NCI-H1417 (cell line): ENCODE data around the gene MCM3.

Experiments
- DNase-seq, 3 experiments: peaks; one replicate each; lab custom pipeline; 2025; lab: John Stamatoyannopoulos, UW

The MCM3 gene

DNA sequence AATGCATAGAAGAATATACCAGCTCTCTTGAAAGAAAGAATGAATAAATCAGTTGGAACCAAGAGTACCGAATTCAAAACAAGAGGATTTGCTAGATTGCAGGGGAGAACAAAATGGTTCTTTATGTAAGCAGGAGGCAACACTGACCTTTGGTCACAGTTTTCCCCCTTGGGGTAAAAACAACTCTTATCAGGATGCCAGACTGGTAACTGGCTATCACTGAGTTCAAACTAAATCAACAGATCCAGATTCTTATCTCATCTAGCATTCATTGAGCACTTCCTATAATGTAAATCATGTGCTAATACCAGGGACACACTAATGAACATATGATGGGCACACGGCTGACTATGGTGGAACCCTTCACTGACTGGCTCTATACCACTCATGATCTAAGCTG, 35.5 kb downstream of the MCM3 start:
- DNase-seq = no peak

DNA sequence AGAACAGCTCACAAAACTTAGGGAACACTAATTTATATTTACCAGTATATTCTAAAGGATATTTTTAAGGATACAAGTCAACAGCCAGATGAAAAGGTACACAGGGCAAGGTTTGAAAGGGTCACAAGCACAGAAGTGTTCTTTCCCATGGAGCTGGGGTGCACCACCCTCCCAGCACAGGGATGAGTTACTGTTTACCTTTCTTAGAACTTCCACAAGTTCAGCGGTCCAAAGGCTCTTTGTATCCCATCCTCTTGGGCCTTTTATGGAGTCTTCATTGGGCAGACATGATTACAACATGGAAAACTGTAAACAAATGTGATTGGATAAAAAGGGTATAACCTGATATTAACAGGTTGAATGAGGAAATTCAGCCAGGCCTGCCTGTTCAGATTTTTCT, 39.1 kb downstream of the MCM3 start:
- no peak for DNase-seq

DNA sequence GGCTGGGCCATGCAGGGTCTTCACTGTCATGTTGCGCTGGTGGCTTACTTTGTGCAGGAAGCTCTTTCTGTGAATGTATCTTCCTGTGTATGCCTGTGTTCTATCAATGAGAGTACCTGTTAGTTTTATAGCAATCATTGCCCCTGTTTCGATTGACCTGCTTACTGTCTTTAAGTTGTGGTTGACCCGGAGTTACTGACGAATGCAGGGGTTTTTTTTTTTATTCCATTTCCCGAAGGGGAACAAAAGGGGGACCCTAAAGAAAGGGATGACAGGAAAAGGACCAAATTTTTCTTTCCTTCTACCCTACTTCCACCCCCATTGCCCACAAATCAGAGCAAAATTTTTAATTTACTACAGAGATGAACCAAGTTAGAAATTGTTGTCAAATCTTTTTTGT, 40.1 kb downstream of the MCM3 start, which contains the start of gene IL17F:
IL17F (minus strand) TSS at position 101 of the 400 bp plus-strand sequence; CDS start at position 30, 71 bp downstream.
- DNase-seq = no peak

DNA sequence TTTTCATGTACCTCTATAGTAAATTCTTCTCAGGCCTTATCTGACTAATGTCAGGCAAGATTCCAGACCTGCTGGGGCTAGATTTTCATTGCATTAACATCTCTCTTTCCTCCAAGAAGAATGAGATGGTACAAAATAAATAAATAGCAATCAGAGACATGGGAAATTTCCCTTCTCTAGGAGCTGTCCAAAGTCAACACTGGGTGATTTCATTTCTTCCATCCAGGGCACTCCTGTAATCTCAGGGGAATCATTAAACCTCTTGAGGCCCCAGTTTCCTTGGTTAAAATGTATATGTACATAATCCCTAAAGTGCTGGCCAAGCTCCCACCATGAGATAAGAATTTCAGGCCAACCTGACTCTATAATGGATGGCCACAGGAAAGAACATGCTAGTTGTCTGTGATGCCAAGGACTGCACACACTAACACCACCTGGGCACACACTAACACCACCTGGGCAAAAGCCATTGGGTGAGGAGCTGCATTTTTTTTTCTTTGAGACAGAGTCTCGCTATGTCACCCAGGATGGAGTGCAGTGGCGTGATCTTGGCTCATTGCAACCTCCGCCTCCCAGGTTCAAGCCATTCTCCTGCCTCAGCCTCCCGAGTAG, 41.2 kb downstream of the MCM3 start:
- DNase-seq = peak in 2 of 3 experiments; percentile 11 to 31

DNA sequence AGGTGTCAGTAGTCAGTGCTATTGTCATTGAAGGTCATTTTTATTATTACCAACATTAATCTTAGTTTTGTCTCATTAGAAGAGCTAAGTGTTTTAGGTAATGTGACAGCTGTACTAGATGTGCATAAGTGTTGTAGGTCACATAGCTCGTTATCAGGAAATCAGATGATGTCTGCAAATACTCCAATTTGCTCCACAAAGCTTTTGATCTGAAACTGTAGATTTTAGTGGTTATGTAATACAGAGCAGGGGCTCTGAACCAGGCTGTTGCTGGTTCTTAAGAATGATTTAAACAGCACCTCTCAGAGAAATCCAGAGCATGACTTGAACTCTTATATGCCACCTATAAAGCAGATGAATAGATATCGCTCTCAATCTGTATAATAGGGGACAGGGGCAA, 42.7 kb downstream of the MCM3 start:
- peak in 1 of 3 experiments; percentile 25 for DNase-seq

DNA sequence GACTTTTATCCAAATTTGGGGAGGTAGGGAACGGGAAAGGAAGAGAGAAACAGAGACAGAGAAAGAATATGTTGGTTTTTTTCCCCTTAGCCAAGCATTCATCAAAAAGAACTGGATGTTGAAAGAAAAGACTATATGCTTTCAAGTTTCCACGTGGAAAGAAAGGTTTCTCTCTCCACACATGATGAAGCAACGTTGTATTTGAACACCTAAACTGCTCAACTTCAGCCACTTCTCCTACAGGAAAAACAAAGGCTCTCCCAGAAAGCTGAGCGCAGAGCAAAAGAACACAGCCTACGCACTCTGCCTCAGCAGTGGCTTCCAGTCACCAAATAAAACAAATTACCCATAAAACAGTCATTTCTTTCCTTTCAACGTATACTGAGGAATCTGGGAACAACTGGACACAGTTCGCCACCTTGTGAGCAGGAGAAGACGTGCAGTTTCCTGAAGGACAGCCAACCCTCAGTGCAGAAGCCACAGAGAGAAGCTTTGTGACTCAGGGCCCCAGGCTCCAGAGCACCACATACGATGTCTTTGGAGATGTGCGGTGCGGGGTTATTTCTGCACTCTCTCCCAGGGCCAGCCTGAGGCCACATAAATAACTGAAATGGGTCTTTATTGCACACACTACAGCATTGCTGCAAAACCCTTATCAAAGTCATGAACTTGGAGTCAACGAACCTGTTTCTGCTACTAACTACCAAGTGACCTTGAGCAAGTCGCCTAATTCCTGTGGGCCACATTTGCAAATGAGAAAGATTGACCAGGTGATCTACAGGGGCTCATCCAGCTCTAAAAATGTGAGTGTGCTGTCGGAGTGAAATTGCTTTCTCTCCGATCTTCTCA, 50.3 kb downstream of the MCM3 start:
- DNase-seq = peak; percentile 18 to 80 (median 31)

DNA sequence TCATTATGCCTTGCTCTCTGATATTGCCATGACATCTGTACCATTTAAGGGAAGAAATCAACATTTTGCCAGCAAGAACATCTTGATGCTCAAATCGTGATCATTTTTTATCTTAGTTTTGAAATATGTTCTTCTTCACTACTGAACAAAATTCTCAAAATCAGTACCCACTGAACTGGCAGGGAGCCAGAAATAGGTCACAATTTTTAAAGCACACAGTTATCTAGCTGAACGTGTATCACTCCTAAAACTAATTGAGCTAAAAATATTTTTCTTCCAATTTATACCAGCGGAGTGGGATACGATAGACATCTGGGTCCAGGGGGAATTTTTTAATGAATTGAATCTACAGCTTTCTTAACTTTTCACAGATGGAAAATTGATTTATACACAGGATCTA, 51.5 kb downstream of the MCM3 start:
- DNase-seq = peak in 1 of 3 experiments; percentile 25

DNA sequence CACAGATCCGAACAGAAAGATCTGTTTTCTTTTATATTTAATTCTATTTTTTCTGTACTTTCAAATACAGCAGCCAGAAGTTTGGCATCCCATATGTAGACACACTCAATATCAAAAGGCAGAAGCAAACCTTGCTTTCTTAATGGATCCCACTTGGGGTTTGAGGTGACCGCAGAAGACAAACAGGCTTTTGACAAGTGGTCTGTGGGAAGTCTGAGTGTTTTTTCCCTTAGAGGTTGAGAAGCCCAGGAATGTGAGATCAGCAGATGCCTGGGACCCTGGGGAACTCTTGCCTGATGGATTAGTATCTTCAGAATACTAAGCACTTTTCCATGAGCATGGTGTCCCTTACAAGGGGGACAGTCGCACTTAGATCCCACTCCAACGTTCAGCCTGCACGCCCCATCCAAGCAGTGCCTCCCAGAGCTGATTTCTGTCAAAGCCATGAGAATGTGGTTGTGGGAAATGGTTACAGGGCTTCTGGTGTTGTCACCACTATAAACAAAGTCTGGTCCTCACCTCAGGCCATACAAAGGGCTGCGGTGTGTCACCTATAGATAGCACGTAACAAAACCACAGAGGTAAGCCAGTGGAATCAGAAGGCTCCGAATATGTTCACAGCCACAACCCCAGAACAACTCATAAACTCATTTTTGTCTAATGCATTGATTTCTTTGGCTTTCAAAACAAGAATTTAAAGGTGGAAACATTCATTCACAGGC, 53.0 kb downstream of the MCM3 start:
- DNase-seq = peak in 1 of 3 experiments; percentile 62

DNA sequence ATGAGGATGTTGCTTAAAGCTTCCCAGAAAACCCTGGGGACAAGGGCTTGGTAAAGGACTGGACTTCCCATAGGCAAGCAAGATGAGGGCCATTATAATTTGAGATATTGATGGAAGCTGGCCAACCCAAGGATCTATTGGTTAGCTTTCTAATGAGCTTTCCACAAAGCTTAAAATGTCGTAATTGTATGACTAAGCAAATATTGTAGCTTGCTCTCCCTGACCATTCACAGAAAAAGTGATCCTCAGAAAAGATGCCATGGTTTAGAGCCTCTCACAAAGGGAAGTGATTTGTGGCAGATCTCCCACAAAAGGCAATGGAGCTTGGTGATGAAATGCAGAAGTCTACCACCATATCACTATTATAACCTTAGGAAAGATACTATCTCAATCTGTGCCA, 53.9 kb downstream of the MCM3 start:
- DNase-seq = no peak

DNA sequence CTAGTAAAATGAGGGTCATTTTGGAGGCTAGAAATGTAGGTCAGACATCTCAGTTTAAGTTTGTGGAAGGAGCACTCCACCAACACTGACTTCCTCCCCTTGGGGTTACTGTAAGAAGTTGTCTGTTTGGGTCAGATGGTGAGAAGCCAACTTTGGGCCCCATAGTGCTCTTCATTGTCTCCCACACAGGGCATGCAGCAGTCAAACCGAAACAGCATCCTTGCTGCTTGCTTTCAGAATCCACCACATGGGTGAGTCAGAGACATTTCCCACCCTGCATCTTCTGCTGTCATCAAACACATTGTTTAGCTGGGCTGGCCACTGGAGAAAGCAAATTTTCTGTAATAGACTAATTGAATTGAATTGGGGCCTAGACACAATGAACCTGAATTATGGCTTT, 57.0 kb downstream of the MCM3 start:
- no peak for DNase-seq

DNA sequence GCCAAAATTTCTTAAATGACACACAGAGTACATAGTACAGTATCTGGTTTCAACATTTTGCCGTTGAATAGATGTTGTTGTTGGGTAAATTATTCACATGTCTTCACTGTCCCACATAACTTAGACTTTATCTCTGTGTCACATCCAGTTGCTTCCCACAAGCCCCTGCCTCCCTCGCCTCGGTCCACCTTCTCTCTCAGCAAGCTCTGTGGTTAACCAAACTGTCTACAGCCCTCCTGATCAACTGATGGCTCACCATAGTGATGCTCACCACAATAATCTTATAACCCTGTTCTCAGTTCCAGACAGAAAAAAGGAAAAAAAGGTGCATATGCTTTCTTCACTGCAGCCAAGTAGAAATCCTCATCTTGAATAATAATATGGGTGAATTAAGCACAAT, 63.2 kb downstream of the MCM3 start:
- no peak for DNase-seq

DNA sequence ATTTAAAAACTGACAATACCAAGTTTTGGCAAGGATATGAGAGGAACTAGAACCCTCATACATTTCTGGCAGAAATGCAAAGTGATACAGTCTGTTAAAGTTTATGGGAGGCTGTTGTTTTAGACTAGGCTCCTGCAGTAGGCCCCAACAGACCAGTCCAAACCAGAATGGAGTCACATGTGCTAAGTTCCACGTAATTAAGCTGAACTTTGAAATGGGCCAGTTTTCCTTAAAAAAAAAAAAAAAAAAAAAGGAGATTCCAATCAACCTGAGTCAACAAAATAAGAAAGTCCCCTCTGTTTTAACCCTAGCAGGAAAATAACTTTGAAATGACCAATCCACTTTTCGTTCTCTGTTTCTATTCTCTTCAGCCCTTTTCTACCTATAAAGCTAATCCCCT, 66.8 kb downstream of the MCM3 start:
- DNase-seq = no peak

DNA sequence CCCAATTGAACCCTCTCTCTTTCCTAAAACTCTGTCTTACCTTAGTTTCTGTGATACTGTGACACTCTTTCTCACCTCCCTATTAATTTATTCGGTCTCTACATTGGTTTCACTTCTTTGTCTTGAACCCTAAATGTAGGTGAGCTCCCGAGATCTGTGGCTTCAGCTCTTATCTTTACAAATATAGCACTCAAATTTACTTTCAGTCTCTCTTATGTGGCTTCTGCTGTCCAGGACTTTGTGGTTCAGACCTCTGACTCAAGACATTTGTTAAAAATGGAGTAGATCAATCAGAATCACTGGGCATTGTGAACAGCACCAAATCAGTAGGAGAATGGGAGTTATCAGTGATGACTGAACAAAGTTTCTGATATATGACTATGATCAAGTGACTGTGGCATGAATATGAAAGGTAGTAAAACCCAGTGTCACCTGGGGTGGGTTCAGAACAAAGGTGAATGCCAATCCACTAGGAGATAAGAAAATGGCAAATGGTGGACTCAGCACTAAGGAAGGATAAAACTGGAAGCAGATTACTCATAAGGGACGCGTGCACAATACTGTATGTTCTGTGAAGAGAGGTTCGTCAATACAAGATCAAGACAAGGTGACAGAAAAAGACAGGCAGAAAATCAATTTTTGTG, 67.5 kb downstream of the MCM3 start:
- DNase-seq = no peak

DNA sequence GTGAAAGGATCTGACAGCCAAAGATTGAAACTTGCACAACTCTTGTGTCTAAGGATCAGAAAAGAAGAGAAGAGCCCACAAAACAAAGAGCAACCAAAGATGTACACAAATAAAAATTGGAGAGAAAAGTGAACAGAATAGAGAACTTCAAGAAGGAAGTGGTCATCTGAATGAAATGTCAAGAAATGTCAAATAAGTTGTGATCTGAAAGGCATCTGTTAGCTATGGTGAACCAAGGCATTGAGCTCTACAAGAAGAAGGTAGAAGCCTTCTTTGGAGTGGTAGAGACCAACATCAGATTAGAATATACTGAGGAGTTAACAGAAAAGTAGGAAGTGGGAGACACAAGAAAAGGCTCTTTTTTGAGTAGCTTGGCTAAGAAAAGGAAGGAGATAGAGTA, 68.8 kb downstream of the MCM3 start:
- no peak for DNase-seq
